IMR-90 (cell line): ENCODE results near the gene SLC2A1.

Source experiments
- FOS ChIP-seq: fragments of 150-350 bp; IDR thresholded peaks from 2 replicates; pipeline ENCODE4 v1.6.1; 2016; ENCODE audit warnings: low read depth, low read length
- NFE2L2 ChIP-seq: fragments of 150-350 bp; IDR thresholded peaks from 2 replicates; pipeline ENCODE4 v1.6.1; 2016; ENCODE audit warnings: low read depth, mild to moderate bottlenecking, low read length
- POLR2A ChIP-seq: IDR thresholded peaks from 2 replicates; pipeline ENCODE4 v1.6.1; 2012; ENCODE audit warnings: mild to moderate bottlenecking, low read depth, low read length
- RCOR1 ChIP-seq: IDR thresholded peaks from 2 replicates; pipeline ENCODE4 v1.6.1; 2012; ENCODE audit warnings: mild to moderate bottlenecking, low read length, improper control_type of control experiment; ENCODE audit not compliant: insufficient replicate concordance
- RFX5 ChIP-seq: IDR thresholded peaks from 2 replicates; pipeline ENCODE4 v1.8.0; 2012; ENCODE audit warnings: low read depth, mild to moderate bottlenecking, low read length, moderate library complexity

GRCh38 chr1:42921769-42922168, 36.9 kb downstream of the SLC2A1 start:
- no peak for TF ChIP-seq POLR2A
- no peak for TF ChIP-seq NFE2L2
- TF ChIP-seq FOS, result no peak
- no peak for TF ChIP-seq RFX5
- TF ChIP-seq RCOR1, result no peak
